ENCODE data around the gene TENT4A. TPM values are rescaled to one million over a fixed set of nuclear protein-coding genes. Genes with fewer than 3 reads are reported as not detected.

Gene TENT4A
- total and polyA plus RNA-seq, 2 of the 13 experiments (the other 11 are each of a cell fraction or from before 2014, with no cell fraction given), result 6.3 to 13.3 TPM

DNA sequence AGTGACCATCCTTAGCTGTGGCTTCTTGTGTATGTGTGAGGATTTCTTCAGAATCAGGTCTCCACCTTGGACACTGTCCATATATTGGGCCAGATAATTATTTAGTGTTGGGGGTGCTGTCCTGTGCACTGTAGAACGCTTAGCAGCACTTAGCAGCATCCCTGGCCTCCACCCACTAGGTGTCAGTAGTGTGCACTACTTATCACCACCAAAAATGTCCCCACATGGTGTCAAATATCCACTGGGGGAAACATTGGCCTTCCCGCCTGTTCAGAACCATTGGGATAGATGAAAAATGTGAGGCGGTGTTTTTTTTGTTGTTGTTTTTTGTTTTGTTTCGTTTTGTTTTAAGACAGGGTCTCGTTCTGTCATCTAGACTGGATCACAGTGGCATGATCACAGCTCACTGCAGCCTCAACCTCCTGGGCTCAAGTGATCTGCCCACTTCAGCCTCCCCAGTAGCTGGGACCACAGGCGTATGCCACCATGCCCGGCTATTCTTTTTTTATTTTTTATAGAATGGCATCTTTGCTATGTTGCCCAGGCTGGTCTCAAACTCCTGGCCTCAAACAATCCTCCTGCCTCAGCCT is 67.7 kb downstream of the TENT4A start (continued):
- TF ChIP-seq EP300 (IDR thresholded peaks at IDR 0.05; ENCODE audit: low read depth in 2 of 2, low read length in 2 of 2) (no peak), EP300 (CRISPR knock-in tag; IDR thresholded peaks at IDR 0.05; ENCODE audit: borderline replicate concordance) (no peak)

- intact Hi-C loops (cut with micrococcal nuclease; ENCODE audit: unreplicated experiment) (no loop called here), in situ Hi-C loops (cut with HindIII; ENCODE audit: extremely low pct_ligation_motif_present, low pct_unique_long_range_greater_than_20kb) (no loop called here)
- ChIA-PET CTCF (ENCODE audit: low intra/inter-chr PET ratio, low total read pairs) (no interaction called here), POLR2A (no interaction called here)
- Histone ChIP-seq H3K4me3 (replicated peaks in 1 of 3; ENCODE audit: insufficient read depth in 1 of 3, low read depth in 2 of 3, low read length in 3 of 3) (no peak overlapping the region), H3K79me2 (ENCODE audit: insufficient read depth, low read length) (no peaks in the 10 kb centered on the region), H3K4me2 (ENCODE audit: low read depth, low read length) (no peak overlapping the region), H3K4me1 (ENCODE audit: insufficient read depth, low read length) (no peaks in the 10 kb centered on the region), H3K9ac (ENCODE audit: insufficient read depth, low read depth, low read length) (no peak overlapping the region), H3K27ac (ENCODE audit: extremely low read length, insufficient read depth, low read length) (no peak overlapping the region), H3K36me3 (replicated peaks in 1 of 2; ENCODE audit: control insufficient read depth in 1 of 2, insufficient read depth in 2 of 2, low read length in 2 of 2) (no peaks in the 10 kb centered on the region), H3K9me3 (ENCODE audit: low read length) (no peaks in the 10 kb centered on the region), H4K20me1 (ENCODE audit: insufficient read depth, low read length) (no peaks in the 10 kb centered on the region), H3K27me3 (ENCODE audit: control insufficient read depth in 1 of 2, insufficient read depth in 2 of 2, low read length in 2 of 2) (peaks cover 0 to 3% of the 10 kb centered on the region in 2 experiments; a peak in 1 of 5 replicates), H2AFZ (ENCODE audit: low read length) (no peak overlapping the region)
- no peak for TF ChIP-seq ZNF256 (CRISPR knock-in tag; conservative IDR thresholded peaks at IDR 0.05)
- TF ChIP-seq TBL1XR1 (IDR thresholded peaks at IDR 0.05; ENCODE audit: borderline replicate concordance, low read length, partially characterized antibody), result no peak
- TF ChIP-seq IKZF4 (CRISPR knock-in tag; IDR thresholded peaks at IDR 0.05; ENCODE audit: borderline replicate concordance, low read depth, not compliant biosample characterization), result no peak
- no peak for TF ChIP-seq U2AF1 (optimal IDR thresholded peaks at IDR 0.05; ENCODE audit: low read depth, low read length)
- TF ChIP-seq ZC3H4 (CRISPR knock-in tag; IDR thresholded peaks at IDR 0.05; ENCODE audit: borderline replicate concordance), result no peak
- TF ChIP-seq ZNF124 (CRISPR knock-in tag; IDR thresholded peaks at IDR 0.05), result no peak
- no peak for TF ChIP-seq ZSCAN30 (CRISPR knock-in tag; IDR thresholded peaks at IDR 0.05)
- no peak for TF ChIP-seq SAP130 (CRISPR knock-in tag; IDR thresholded peaks at IDR 0.05; ENCODE audit: low read depth)
- no peak; the same call in 2 of the 3 replicates for ATAC-seq
- DNase-seq (ENCODE audit: low spot score), result no peak
- FAIRE-seq, result no peak
- WGBS (ENCODE audit: low lambda C conversion rate), result 19% methylated on average over 3 of the region's 3 CpGs
- no TSS peak for BruUV-seq (replicated peaks)
Observed at GRCh38 chr5:6781716-6782115, 68.5 kb downstream of the TENT4A start.

All from HepG2 (cell line).